Measurements from ENCODE around the gene TNIP3.
A peak's percentile ranks its signal among the peaks of the same experiment; 100 is the strongest.
"Not testable (repeated sequence)": the region's sequence is repeated elsewhere in the genome, so short reads cannot be mapped to it uniquely, and the experiment has no call there.

The TNIP3 gene

DNA sequence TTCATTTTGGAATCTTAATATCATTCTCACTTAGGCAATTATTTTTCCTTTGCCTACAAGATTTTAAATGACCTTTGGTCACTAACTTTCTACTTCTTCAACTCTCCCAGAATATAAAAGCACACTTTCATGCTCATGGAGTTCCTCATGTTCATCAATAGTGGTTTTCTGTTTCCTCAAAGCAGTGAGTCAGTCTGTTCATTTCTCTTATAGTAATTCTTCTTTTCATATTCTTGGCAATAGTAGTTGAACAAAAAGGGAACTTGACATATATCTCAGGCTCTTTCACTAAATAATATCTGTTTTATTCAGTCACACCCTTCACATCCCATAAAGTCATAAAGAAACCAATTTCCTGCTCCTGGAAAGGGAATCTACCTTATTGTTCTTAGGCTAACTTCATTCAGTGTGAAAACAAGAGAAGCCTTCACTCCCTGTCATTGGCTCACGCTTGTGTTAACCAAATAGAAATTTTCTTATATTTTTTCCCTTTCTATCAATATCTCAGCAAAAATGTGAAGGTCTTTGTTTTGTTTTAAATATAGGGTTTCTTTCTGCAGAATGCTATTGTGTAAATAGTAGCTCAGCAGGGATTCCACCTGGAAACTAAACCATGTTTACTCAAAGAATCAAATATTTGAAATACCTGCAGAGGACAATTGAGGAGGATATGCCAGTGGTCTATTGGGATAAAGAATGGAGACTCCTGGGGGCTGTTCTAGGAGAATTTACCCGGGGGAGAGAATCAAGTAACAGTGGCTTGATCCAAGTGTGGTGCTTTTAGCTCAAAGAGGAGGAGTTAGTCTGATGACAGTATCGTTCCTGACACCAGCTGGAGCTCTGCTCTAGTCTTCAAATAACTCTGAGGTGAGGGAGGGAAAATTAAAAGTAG, 13.4 kb upstream of the TNIP3 start:
- DNase-seq, result no peak

- no peak for DNase-seq
Measured at GRCh38 chr4:121176082-121176934, 12.2 kb upstream of the TNIP3 start.

- not testable (repeated sequence) for DNase-seq
Measured at GRCh38 chr4:121171477-121171876, 7.4 kb upstream of the TNIP3 start.

DNA sequence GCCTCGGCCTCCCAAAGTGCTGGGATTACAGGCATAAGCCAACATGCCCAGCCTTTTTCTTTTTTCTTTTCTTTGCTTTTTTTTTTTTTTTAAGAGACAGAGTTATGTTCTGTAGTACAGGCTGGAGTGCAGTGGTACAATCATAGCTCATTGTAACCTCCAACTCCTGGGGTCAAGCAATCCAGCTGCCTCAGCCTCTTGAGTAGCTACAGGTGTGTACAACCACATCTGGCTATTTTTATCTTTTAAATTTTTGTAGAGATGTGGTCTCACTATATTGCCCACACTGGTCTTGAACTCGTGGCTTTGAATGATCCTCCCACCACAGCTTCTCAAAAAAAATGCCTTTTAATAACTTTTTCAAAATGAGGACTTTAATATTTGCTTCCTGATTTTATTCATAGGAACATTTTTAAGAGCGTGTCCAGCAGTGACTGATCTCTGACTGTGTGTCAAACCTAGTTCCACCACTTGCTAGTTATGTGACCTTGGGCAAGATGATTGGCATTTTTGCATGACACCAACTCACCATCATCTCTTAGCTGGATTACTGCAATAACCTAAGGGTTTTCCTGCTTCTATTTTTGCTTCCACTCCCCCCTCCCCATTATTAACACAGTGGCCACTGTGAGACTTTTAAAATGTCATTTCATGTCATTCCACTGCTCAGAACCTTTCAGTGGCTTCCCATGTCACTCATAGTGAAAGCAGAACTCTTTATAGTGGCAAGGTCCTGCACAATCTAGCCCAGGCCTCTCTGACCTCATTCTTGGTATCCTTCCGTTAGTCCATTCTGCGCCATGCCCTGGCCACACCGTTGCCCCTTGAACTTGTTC, 4.5 kb upstream of the TNIP3 start:
- DNase-seq, result no peak

- no peak for DNase-seq
Measured at GRCh38 chr4:121166976-121167375, 2.9 kb upstream of the TNIP3 start.

DNA sequence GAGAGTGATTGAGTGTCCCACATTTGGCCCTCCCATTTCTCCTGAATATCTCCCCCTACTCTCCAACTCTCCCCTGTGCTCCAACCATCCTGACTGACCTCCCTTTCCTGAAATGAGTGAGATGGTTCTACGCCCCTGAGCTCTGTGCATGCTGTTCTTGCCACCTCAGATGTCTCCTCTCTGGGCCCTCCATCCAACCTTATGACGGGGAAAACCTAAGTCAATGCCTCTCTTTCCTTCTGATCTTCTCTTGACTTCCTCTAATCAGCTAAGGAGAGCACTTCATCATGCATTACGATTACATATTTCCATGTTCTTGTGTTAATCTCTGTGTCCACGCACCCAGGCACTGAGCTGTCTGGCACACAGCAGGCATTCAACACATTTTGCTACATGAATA, 1.1 kb upstream of the TNIP3 start:
- no peak for DNase-seq

- DNase-seq, result peak; percentile 25
Measured at GRCh38 chr4:121156822-121157769, 7.0 kb downstream of the TNIP3 start.

DNA sequence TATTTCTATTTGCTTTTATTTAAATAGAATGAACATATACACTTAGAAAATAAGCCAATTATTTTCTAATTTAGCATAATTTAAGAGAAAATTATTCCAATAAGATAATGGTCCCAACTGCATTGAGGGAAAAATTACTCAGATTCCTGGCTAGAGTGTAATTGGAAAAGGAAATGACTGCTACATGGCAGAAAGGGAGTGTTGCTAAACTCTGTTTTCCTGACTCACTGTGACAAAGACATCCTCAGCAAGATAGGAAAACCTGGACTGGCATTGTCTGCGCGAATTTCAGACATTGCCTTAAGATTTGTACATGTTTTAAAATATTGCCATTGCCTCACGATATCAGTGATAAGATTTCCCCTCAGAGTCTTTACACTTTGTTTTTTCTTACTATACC, 8.2 kb downstream of the TNIP3 start:
- no peak for DNase-seq

- DNase-seq, result no peak
Measured at GRCh38 chr4:121154103-121154515, 10.0 kb downstream of the TNIP3 start.

- DNase-seq, result no peak
Measured at GRCh38 chr4:121151942-121152341, 12.2 kb downstream of the TNIP3 start.

- no peak for DNase-seq
Measured at GRCh38 chr4:121150486-121150885, 13.6 kb downstream of the TNIP3 start.

GRCh38 chr4:121150003-121150402, 14.1 kb downstream of the TNIP3 start:
- DNase-seq, result no peak

- DNase-seq, result no peak
Measured at GRCh38 chr4:121148621-121149020, 15.5 kb downstream of the TNIP3 start.

DNA sequence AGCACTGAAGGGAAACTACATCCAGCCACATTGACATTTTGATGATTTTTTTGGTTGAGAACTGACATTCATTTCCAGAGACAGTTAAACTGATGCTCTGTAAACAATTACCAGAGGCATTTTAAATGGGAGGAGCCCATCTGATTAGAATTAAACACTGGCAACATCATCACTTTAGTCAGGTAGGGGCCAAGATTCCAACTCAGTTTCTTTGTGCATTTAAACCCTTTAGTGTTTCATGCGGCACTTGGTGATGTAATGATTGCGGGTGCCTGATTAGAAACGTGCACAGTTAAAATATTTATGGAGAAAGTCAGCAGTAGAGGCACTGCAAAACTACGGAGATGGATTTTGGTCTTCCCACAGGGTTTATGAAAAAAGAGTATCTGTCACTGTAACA, 16.1 kb downstream of the TNIP3 start:
- DNase-seq, result no peak

DNA sequence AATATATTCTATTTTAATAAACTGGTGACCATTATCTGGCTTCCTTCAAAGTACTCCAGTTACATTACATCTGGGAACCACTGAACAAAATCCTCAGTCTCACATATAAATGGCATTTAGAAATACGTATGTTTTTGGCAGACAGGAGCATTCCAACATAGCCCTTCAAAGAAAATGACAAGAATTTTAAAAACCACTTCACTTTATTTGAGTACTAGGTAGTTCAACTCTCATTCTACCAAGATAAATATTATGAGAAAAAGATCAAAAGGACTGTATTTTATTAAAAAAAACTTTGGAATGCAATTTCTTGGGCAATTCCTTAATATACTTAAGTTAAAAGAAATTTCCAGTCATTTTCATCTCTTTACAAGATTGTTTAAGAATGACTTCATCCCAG, 17.6 kb downstream of the TNIP3 start:
- no peak for DNase-seq

GRCh38 chr4:121145430-121145829, 18.7 kb downstream of the TNIP3 start:
- no peak for DNase-seq

GRCh38 chr4:121144021-121144420, 20.1 kb downstream of the TNIP3 start:
- no peak for DNase-seq

- no peak for DNase-seq
Measured at GRCh38 chr4:121143131-121143530, 21.0 kb downstream of the TNIP3 start.

- no peak for DNase-seq
Measured at GRCh38 chr4:121140716-121141460, 23.2 kb downstream of the TNIP3 start.

- DNase-seq, result no peak
Measured at GRCh38 chr4:121139533-121140222, 24.4 kb downstream of the TNIP3 start.
